GM21367 (cell line): Measurements from ENCODE around the gene STX4.

Source experiments
- ATAC-seq: cut with Tn5 transposase; IDR thresholded peaks from one replicate; pipeline ENCODE4 v1.9.1; 2021; ENCODE audit not compliant: unreplicated experiment

The STX4 gene

GRCh38 chr16:31032736-31033708 lies at the start of gene STX4:
Gene STX4 (plus strand): TSS chr16:31033558. CDS start chr16:31033806, 248 bp downstream.
- peak; percentile 69 for ATAC-seq

- ATAC-seq: no peak
These were observed 49.3 kb upstream of the STX4 start for GRCh38 chr16:30983898-30984610.

GRCh38 chr16:30984669-30985400 lies 48.5 kb upstream of the STX4 start, which contains the start of gene HSD3B7:
Gene HSD3B7 (plus strand): TSS chr16:30985207. CDS start chr16:30985659, 452 bp downstream.
- no peak for ATAC-seq

GRCh38 chr16:30985401-30986128 lies 47.8 kb upstream of the STX4 start:
- no peak for ATAC-seq

- ATAC-seq: no peak
These were observed 47.0 kb upstream of the STX4 start for GRCh38 chr16:30986129-30986991.

DNA sequence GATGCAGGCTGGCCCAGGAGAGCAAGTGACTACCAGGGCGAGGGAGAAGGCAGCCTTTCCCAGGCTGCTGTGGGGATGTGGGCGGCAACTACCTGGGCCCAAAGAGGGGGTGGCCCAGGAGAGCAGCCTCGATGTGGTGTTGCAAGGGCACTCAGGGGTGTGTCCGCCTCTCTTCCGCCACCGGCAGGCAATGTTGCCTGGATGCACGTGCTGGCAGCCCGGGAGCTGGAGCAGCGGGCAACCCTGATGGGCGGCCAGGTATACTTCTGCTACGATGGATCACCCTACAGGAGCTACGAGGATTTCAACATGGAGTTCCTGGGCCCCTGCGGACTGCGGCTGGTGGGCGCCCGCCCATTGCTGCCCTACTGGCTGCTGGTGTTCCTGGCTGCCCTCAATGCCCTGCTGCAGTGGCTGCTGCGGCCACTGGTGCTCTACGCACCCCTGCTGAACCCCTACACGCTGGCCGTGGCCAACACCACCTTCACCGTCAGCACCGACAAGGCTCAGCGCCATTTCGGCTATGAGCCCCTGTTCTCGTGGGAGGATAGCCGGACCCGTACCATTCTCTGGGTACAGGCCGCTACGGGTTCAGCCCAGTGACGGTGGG lies 45.7 kb upstream of the STX4 start:
- no peak for ATAC-seq

GRCh38 chr16:30989469-30990047 lies 43.8 kb upstream of the STX4 start:
- ATAC-seq: no peak

DNA sequence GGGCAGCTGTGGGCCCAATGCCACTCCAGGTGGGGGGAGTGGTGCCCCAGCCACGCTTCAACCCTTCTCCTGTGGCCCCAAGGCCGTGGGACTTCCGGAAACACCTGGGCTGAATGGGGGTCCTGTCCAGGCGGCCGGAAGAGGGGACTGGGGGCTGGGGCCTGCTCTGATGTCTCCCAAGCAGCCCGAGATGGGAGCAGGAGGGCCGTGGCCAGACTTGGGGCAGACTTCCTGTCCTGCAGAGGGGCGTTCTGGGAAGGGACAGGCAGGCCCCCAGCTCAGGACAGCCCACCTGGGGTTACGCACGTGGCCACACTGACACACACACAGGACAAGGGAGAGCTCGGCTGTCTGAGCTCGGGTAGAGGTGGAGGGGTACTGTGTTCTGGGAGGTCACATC lies 43.3 kb upstream of the STX4 start:
- ATAC-seq: no peak

GRCh38 chr16:30991052-30991451 lies 42.3 kb upstream of the STX4 start:
- ATAC-seq: no peak

- ATAC-seq: no peak
These were observed 41.0 kb upstream of the STX4 start for GRCh38 chr16:30992276-30992780.

GRCh38 chr16:30992931-30993816 lies 40.2 kb upstream of the STX4 start:
- no peak for ATAC-seq

DNA sequence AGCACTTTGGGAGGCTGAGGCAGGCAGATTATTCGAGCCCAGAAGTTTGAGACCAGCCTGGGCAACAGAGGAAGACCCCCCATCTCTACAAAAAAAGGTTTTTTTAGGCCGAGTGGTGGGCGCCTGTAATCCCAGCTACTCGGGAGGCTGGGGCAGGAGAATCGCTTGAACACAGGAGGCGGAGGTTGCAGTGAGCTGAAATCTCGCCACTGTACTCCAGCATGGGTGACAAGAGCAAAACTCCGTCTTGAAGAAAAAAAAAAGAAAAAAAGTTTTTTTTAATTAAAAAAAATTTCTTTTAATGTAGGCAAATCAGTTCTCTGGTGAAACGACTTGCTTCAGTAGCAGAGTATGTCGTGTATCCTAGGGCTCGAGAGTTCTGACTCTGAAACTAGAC lies 37.4 kb upstream of the STX4 start:
- no peak for ATAC-seq

DNA sequence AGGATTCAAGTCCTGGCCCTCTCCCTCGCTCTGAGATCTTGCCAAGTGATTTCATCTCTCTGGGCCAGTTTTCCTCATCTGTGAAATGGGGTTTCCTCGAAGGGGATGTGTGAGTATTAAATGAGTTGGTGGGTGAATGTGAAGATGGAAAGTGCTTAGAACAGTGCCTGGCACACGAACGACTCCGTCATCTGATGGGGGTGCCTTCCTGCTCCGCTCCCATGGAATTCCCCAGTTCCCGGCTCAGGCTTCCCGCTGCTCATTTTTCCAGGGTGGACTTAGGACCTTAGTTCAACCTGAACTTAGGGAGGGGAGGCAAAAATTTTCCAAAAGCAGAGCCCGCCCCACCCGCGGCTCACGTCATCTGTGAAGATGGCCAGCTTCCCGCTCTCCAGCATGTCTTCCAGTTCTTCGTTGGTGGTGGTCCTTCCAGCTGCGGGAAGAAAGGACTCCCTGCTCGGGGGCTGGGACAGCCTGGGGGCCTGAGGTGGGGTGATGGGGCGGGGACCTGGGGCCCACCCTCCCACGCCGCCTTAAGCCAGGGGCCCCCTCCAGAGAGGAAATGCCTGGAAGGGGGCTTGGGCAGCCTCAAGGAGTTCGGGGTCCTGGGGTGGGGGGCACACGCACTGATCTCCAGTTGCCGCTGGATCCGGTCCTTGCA lies 36.9 kb upstream of the STX4 start:
- ATAC-seq: no peak

DNA sequence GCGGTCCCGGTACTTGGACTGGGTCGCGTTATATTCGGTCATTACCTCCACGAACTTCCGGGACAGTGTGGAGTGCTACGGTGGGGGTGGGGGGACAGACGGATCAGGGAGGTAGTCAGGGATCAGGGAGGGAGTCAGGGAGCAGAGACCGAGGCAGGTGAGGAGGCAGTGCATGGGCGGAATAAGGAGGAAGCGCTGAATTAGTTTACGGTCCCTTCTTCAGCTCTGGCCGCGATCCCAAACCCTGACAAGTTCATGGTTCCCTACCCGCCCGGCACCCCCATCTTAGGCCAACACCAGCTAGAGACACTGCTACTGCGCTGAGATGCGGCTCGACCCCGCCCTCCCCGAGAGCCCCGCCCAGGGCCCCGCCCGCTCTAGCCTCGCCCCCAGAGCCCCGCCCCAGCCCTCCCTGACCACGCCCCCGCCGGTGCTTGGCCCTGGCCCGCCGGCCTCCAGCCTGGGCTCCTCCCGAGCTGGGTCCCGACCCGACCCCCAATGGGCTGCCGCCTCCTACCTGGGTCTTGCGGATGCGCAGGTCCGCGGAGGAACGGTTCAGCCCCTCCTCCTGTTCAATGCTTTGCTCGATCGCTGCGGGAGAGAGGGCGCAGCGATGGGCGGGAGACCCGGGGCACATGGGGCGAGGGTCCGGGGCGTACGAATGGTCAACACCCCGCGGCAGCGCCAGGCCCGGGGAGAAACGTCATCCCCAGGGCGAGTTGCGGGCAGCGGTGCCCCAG lies 36.2 kb upstream of the STX4 start:
- ATAC-seq: peak; percentile 76

DNA sequence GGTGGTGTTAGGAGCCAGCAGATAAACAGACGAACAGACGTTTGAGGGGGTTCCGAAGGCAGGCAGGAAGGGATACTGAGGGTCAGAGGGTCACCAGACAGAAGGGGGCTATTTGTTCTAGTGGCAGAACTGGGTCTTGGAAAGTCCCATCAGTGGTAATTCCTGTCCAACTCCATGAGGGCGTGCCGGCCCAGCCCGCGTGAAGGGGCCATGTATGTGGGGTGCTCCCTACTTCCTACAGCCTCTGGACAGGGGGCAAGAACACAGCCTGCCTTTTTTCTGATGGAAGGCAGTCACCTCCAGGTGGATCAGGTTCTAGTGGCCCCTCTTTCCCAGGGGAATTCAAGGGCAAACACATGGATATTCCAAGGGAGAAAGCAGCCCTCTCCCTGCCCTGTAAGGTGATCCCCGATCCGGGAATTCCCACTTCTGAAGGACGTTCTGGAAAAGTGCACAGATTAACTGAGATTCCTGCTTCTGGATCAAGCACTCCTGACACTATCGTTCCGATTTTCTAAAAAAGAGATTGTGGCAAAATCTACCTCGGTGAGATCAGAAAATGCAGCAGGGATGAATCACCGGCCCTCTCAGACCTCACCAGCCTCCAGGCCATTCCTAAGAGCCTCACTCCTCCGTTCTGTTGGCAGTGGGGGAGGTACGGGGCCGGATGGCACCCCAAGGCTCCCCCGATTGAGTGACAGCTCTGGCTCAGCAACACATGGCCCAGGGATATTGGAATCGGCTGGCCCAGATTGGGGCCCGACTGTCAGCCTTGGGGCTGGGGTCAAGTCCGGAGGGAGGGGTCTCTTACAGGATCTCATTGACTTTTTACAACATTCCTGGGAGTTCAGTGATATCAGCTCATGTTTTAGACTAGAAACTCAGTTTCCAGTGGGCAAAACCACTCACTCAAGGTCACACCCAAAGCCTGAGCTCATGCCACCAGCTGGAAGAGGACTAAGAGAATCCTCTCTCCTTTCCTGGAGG lies 35.3 kb upstream of the STX4 start:
- ATAC-seq: no peak
